ENCODE results near the gene MAN1C1.

- TF ChIP-seq POLR2AphosphoS5 (IDR thresholded peaks at IDR 0.05) (no peak), CTCF (IDR thresholded peaks at IDR 0.05) (no peak), EP300 (IDR thresholded peaks at IDR 0.05) (no peak)
Observed at GRCh38 chr1:25701030-25701785, 84.6 kb downstream of the MAN1C1 start.

All from sigmoid colon (tissue), 4 donors.